Right atrium auricular region (tissue), 2 donors: ENCODE data around the gene UBE2D3. TPM values are rescaled to one million over a fixed set of nuclear protein-coding genes. Genes with fewer than 3 reads are reported as not detected.

Experiments
- DNase-seq: peaks from one replicate; pipeline ENCODE4 v3.0.0-alpha.2; 2019; ENCODE audit warnings: low spot score
- H3K27ac ChIP-seq, 2 donors: fragments of 200-600 bp; sonication (generic); 1 replicate in 1 of 2; 2 replicates in 1 of 2; pipeline ENCODE4 v1.5.1; 2016 to 2019
- H3K27me3 ChIP-seq, 2 donors: fragments of 200-600 bp; sonication (generic); one replicate each; pipeline versions ENCODE4 v1.5.1 to v1.6.0; 2017 to 2019
- H3K36me3 ChIP-seq: fragments of 200-600 bp; sonication (generic); one replicate; pipeline ENCODE4 v1.5.1; 2016
- H3K4me1 ChIP-seq, 2 donors: fragments of 200-600 bp; sonication (generic); one replicate each; pipeline versions ENCODE4 v1.5.1 to v1.6.0; 2017 to 2019
- H3K4me3 ChIP-seq, 2 donors: fragments of 200-600 bp; sonication (generic); 1 replicate in 1 of 2; 2 replicates in 1 of 2; pipeline ENCODE4 v1.5.1; 2017 to 2019; ENCODE audit warnings: mild to moderate bottlenecking in 1 of 2, moderate library complexity in 1 of 2
- H3K9me3 ChIP-seq, 2 donors: fragments of 200-600 bp; sonication (generic); one replicate each; pipeline ENCODE4 v1.5.1; 2019
- CTCF ChIP-seq, 2 donors: fragments of 200-600 bp; sonication (generic); IDR thresholded peaks; one replicate each; pipeline ENCODE4 v1.5.1; 2019; ENCODE audit warnings: antibody characterized with exemption in 2 of 2
- total RNA-seq, 2 donors: library from RNA; depleted of rRNA; stranded (reverse); fragments of >200 nt; gene quantifications; one replicate each; pipeline ENCODE4 v1.1.0, GENCODE V29; 2016

UBE2D3 gene
- total RNA-seq, 2 donors from 2014 or later = 288 to 322 TPM

- Histone ChIP-seq H3K9me3 (no peaks in the 10 kb centered on the region), H3K4me3 (peak overlapping the region; percentile 93 to 97), H3K36me3 (peaks cover 9% of the 10 kb centered on the region), H3K4me1 (peaks cover 0 to 29% of the 10 kb centered on the region in 2 donors), H3K27ac (peak overlapping the region; percentile 100), H3K27me3 (no peaks in the 10 kb centered on the region)
- peak in 1 of 2 donors; percentile 14 for TF ChIP-seq CTCF (IDR thresholded peaks at IDR 0.05)
- peak; percentile 100 for DNase-seq
These were observed 534 bp upstream of the UBE2D3 start for GRCh38 chr4:102827674-102828496.

GRCh38 chr4:102826105-102826889, 1.1 kb downstream of the UBE2D3 start:
- Histone ChIP-seq H3K27ac (peak overlapping the region; percentile 100), H3K4me3 (peak overlapping the region; percentile 93 to 97), H3K27me3 (no peaks in the 10 kb centered on the region), H3K4me1 (peaks cover 0 to 45% of the 10 kb centered on the region in 2 donors), H3K36me3 (peaks cover 9% of the 10 kb centered on the region), H3K9me3 (no peaks in the 10 kb centered on the region)
- TF ChIP-seq CTCF (IDR thresholded peaks at IDR 0.05) = no peak
- DNase-seq = no peak

- no peak for TF ChIP-seq CTCF (IDR thresholded peaks at IDR 0.05)
- Histone ChIP-seq H3K27ac (peak overlapping the region; percentile 100), H3K36me3 (peaks cover 9% of the 10 kb centered on the region), H3K9me3 (no peaks in the 10 kb centered on the region), H3K4me1 (peaks cover 0 to 52% of the 10 kb centered on the region in 2 donors), H3K27me3 (no peaks in the 10 kb centered on the region), H3K4me3 (peak overlapping the region; percentile 93 to 97)
- no peak for DNase-seq
These were observed 1.9 kb downstream of the UBE2D3 start for GRCh38 chr4:102825261-102826091.

- H3K4me1 ChIP-seq = peaks cover 0 to 62% of the 10 kb centered on the region in 2 donors
These were observed 3.0 kb downstream of the UBE2D3 start for GRCh38 chr4:102824398-102824797.

More at GRCh38 chr4:102824398-102824797, 3.0 kb downstream of the UBE2D3 start:
- TF ChIP-seq CTCF (IDR thresholded peaks at IDR 0.05) = no peak
- peak overlapping the region; percentile 93 to 97 for H3K4me3 ChIP-seq
- no peaks in the 10 kb centered on the region for H3K27me3 ChIP-seq
- DNase-seq = no peak
- H3K36me3 ChIP-seq = peaks cover 9% of the 10 kb centered on the region
- no peaks in the 10 kb centered on the region for H3K9me3 ChIP-seq
- peak overlapping the region; percentile 100 for H3K27ac ChIP-seq
